GM12891 (cell line): Measurements from ENCODE around the gene SLC6A9.

ENCODE experiments used
- DNase-seq: peaks from one replicate; pipeline ENCODE4 v3.0.0; 2011; ENCODE audit warnings: low spot score; ENCODE audit not compliant: insufficient read length
- FAIRE-seq: peaks from 2 replicates; lab custom pipeline; 2011; peaks lifted over from hg19 to GRCh38; lab: Jason Lieb, UNC
- PAX5 ChIP-seq: IDR thresholded peaks from 2 replicates; pipeline ENCODE4 v1.6.1; 2011; ENCODE audit warnings: low read length, moderate library complexity, mild to moderate bottlenecking; ENCODE audit not compliant: insufficient read depth, severe bottlenecking
- POLR2A ChIP-seq: IDR thresholded peaks from 2 replicates; pipeline ENCODE4 v1.6.1; 2011; ENCODE audit warnings: low read depth, low read length, control low read depth
- POLR2AphosphoS5 ChIP-seq: IDR thresholded peaks from 2 replicates; pipeline ENCODE4 v1.6.1; 2011; ENCODE audit warnings: low read depth, low read length, control low read depth
- POU2F2 ChIP-seq: IDR thresholded peaks from 2 replicates; pipeline ENCODE4 v1.6.1; 2011; ENCODE audit warnings: low read depth, mild to moderate bottlenecking, control low read depth, low read length, moderate library complexity
- SPI1 ChIP-seq: IDR thresholded peaks from 2 replicates; pipeline ENCODE4 v1.6.1; 2011; ENCODE audit warnings: low read depth, low read length, control low read depth
- TAF1 ChIP-seq: IDR thresholded peaks from 2 replicates; pipeline ENCODE4 v1.6.1; 2011; ENCODE audit warnings: low read depth, low read length, control low read depth

SLC6A9 gene

DNA sequence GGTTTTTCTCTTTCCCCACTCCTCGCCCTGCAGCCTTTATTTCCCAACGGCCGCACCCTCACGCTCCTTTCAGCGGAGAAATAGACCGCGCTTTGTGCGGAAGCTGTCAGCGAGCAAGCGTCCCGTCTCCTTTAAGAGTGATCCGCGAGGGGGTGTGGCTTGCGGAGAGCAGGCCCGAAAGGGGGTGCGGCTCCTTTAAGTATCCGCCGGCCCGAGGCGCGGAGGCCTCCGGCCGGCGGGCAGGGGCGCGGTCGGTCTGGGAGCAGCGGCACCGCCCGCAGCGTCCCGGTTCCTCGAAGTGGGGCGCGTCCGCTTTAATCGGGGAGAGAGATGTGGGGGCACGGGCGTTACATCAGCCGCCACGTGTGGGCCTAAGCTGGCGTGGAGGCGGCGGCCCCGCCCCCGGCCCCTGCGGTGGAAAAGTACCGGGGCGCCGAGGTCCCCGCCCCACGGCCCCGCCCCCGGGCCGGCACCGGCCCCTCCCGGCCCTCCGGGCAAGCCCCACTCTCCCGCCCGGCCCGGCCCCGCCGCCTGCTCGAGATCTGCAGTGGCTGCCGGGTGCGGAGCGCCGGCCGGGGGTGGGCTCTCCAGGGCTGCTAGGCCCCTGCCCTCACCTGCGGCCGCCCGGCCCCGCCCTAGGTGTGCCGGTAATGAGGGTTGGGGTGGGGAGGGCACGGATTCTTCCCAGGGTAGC lies 1.2 kb downstream of the SLC6A9 start:
- DNase-seq (peak; percentile 84), FAIRE-seq (peak; percentile 97)
- TF ChIP-seq PAX5 (no peak), SPI1 (no peak), POU2F2 (0 out of 2 replicates have a peak, but pooled peaks have one; percentile 43)

DNA sequence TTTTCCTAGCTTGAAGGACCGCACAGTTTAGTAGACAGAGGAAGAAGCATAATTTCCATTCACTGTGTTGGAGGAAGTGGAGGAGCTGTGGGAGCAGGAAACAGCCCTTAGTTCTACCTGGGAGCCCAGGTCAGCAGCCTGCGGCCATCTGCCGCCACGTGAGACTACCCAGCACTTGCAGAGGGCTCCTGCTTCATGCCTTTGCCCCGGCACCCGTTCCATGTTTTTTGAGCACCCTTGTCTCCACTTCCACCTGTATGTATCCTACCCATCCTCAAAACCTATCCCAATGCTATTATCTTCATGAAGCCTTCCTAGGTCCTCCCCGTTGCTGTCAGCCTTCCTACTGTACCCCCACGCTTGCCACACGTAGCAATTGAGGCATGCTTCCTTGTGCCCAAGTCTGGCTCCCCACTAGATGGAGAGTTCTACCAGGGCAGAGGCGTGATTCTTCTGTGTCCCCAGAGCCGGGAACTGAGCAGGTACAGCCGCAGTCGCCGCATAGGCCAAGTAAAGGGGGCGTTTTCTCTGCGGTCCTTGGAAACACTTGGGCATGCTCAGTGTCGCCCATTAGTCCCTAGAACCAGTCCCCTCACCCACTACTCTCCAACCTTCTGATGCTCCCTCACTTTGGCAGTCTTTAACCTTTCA lies 1.9 kb downstream of the SLC6A9 start:
- TF ChIP-seq POLR2A, result no peak
- TF ChIP-seq TAF1, result no peak
- no peak for TF ChIP-seq POLR2AphosphoS5
- no peak for TF ChIP-seq PAX5
- FAIRE-seq (no peak), DNase-seq (no peak)

DNA sequence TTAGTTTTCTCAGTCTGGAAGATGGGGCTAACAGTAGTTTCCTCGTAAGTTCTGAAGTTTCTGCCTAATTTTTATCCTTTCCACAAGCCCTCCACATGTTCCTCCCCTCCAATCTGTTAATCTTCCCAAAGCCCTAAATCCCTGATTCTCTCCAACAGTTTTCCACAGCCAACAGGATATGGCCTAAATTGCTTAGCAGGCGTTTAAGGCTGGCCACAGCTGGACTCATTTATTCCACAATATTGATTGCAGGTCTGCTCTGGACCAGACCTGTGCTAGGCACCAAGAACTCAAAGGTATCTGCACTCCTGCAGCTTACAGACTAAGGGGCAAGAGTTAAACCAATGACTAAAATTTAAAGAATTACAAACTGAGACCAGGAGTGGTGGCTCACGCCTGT lies 3.9 kb downstream of the SLC6A9 start:
- TF ChIP-seq POLR2A (no peak), SPI1 (no peak), PAX5 (no peak), TAF1 (no peak), POU2F2 (no peak), POLR2AphosphoS5 (no peak)
- no peak for FAIRE-seq
- DNase-seq, result no peak

DNA sequence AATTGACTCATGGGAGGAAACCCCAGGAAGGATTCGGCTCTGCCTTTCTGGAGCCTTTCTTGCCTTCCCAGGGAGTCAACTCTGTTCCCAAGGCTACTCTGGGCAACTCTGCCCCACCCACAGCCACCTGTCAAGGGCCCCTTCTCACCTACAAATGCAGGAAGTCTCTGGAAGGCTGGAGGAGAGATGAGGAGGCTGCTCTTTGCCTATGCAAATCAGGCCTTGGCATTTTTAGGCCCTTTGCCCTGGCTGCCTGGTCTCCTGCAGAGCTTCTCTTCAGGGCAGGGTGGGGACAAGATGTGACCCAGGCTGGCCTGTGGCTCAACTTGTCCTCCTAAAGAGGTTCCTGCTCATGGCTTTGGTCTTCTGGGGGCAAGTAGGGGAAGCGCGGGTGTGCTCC lies 5.4 kb downstream of the SLC6A9 start:
- FAIRE-seq (peak; percentile 62), DNase-seq (no peak)
- TF ChIP-seq SPI1 (no peak), POU2F2 (no peak), TAF1 (no peak)

DNA sequence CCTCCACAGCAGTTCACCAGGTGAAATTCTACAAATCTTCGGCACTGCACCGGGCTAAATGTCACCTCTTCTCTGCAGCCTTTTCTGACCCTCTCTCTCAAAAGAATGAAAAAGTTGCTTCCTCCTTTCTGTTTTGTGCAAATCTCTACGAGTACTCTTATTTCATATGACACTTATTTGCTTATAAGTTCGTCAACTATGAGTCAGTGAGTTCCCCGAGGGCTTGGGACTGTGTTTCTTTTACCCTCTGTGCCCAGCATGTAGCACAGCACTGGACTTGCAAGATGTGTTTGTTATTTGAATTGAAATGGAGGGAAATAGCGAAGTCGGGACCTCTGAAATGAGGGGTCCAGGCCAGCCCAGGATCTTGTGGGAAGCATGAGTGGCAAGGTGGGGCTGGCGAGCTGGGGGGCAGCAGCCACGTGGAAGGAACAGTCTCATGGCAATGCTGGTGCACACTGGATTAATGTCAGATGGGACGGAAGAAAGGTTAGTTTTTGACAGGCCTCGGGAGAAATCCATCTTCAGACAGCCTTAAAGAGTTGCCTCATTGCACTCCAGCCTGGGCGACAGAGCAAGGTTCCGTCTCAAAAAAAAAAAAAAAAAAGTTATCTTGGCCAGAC lies 6.2 kb downstream of the SLC6A9 start:
- no peak for TF ChIP-seq POLR2AphosphoS5
- TF ChIP-seq TAF1, result no peak
- no peak for TF ChIP-seq POU2F2
- TF ChIP-seq POLR2A, result no peak
- TF ChIP-seq SPI1, result no peak
- TF ChIP-seq PAX5, result no peak
- FAIRE-seq (no peak), DNase-seq (no peak)

DNA sequence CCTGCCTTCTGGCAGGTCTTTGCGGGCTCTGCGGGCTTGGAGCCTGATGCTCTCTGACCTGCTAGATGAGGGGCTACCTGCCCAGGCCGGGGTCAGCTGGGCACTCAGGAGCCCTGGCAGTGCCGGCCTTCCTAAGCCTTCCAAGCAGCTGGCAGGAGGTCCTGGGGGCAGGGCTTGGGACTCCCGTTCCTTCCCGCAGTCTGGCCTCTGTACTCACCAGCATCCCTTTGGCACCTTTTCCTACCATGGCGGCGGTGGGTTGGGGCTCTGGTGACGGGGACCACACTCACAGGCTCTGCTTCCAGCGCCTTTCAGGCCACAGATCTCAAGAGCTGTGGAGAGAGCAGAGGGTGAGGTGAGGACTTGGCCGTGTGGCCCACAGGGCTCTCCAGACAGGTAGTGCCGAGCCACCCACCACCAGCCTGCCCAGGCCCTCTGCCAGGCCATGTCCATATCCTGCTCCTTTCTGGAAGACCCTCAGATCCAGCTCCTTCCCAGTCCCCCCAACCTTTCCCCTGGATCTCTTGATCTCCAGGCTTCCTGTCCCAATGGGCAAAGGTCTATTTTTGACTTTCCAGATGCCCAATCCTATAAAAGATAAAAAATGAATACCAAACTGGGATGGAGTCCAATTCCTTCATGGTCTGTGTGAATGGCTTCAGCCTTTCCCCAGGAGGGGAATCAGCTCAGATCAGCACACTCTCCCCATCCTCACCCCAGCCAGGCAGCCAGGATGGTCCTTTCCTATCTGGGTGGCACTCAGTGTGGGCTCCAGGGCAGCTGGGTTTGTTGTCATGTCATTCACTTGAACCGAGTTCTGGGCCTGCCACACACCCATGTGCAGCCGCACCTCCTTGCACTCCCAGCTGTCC lies 7.0 kb downstream of the SLC6A9 start:
- FAIRE-seq, result no peak
- TF ChIP-seq SPI1, result no peak
- no peak for TF ChIP-seq PAX5
- no peak for TF ChIP-seq POLR2A
- TF ChIP-seq POU2F2, result no peak
- DNase-seq, result no peak

DNA sequence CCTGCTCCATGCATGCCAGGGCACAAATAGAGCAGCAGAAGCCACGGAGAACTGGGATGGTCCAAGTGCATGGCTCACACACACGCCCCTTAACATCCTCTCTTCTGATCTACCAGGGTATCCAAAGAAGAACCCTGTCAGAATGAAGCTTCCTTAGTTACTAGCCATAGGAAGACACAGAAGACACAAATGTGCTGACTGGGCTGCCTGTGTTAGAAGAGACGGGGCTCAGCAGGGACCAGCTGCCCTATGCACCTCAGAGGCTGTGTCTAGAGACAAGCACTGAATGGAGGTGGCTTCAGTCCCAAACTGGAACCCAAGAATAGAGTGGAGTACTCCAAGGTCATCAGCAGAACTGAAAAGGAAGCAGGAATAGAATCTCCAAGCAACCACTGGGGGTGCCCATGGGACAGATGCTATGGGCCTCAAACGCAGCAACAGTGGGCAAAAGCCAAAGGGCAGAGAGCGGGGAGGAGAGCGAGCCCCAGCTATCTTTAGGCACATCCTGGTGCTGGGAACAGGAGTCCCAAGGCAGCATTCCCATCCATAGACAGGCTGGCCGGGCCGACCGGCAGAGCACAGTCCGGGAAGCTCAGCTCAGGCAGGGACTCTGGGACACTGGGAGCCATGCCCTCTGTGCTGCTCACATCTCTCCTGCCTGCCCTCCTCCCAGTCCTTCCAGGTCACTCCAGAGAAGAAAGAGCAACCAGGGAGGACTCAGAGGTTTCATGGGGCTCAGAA lies 9.5 kb downstream of the SLC6A9 start:
- no peak for FAIRE-seq
- DNase-seq, result no peak
- TF ChIP-seq POU2F2 (no peak), TAF1 (no peak), SPI1 (no peak), POLR2A (no peak), POLR2AphosphoS5 (no peak), PAX5 (no peak)

DNA sequence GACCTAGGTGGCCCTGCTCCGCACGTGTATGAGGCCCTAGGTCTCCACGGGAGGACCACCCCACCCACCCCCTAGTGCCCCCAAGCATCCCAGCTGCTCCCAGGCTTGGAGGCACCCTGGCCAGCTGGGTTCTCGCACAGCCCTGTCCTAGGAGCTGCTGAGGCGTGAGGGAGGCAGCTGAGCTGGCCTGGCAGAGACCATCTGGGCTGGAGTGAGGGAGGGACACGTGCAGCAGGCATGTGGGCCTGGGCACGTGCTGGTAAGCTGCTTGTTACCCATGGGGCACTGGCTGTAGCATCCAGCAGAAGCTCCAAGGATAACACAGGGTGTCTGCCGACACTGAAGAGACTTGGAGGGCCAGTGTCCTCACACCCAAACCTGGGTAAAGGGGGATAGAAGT lies 10.1 kb downstream of the SLC6A9 start:
- DNase-seq, result no peak
- TF ChIP-seq TAF1 (no peak), POU2F2 (no peak), POLR2A (no peak), PAX5 (no peak), SPI1 (no peak), POLR2AphosphoS5 (no peak)
- FAIRE-seq, result no peak
